ENCODE measurements around the gene CNTFR.

CNTFR gene

DNA sequence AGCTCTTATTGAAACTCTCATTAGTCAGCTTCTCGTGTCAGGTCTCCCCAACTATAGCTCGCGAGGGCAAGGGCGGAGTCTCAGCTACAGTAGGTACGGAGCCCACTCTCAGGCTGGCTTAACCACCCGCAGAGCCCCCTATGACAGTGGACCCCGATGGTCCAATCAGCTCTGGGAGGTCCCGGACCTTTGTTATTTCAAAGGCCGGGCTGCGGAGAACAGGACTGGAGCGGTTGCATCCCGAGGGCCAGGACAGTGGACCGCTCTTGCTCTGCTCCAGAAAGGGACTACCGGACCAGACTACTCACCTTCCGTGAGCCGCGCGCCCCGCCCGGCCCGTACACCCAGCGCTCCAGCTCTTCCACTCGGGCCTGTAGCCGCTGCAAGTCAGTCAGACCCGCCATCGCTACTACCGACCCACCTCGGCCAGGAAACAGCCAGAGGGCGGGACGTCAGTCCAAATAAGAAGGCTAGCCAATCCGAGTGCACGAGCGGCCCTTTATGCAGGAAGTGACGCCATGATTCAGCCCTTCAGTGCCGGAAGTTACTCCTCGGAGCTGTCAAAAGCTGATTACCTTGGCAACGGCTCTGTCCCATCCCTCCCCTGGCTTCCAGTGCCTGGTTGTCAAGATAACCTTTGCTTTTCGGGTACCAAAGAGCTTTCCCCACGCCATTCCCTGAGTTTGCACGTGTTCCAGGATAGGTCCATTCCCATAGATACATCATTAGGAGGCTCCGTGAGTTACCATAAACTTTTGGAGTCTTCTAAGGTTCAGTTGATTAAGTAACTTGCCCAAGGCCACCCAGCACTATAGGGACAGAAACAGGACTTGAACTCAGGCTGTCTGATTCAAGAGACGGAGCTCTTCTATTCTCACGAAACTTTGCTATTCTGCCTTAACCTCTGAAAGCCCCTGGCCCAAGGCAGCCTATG lies 30.8 kb upstream of the CNTFR start, which contains the start of gene DCTN3:
Gene DCTN3 (minus strand): TSS at position 435 of the 934 bp plus-strand sequence. CDS start 31 bp downstream, at position 404.
- DNase-seq (ENCODE audit: low read depth) = peak; percentile 83

DNA sequence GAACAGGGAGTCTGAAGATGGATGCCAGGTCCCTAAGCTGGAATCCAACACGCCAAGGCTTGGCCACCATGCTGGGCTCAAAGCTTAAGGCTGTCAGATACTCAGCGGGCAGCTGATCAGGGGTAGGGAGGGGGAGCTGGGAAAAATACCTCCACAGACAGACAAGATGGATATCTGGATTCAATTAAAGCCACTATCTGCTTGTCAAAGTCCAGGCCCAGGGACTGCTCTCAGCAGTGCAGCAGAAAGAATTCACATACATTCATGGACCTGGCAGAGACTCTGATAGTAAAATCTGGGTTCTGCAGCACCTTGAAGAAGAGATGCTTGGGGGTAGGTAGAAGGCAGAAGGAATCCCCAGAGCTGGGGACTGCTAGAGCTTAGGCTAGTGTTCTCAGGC lies 25.6 kb upstream of the CNTFR start:
- no peak for DNase-seq (ENCODE audit: low read depth)

- peak; percentile 67 for DNase-seq (ENCODE audit: low read depth)
These were observed 23.4 kb upstream of the CNTFR start for GRCh38 chr9:34612788-34613390.

DNA sequence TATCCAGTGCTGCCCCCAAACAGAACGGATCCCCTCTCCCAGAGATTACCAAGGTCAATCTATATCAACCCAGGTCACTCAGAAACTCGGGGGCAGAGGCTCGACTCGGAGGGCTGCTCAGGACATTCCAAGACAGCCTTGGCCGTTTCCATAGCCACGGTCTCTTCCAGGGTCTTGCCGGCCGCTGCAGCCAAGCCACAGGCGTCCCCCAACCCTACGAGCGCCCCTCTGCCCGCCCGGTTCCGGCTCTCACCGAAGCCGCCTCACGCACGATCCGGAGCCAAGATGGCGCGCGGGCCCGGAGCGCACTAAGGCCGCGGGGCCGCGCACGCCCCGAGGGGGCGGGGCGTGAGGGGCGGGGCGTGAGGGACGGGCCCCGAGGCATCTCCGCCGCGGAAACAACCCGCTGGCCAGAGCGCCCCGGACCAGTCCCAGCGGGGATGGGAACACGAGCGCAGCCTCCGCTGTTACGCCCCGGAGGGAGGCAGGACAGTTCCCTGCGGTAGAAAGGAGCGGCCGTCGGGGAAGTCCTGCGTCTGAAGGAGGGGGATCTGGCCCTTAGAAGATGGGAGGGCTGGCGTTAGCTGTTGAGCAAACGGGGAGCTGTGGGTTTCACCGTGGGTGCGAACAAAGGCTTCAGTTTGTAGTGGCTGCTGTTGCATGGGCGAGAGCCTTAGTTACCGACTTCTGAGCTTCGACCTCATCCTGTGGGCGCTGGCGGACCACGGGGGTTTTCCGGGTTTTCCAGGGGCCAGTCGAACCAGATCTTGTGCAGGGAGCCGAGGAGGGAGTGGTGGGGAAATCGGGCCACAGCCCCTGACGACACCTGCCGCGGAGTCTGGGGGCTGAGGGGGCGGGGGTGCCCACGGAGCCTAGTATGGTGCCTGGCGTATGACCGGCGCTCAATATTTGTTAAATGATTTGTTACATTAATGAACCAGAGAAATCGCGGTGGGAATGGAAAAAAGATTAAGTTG lies 22.6 kb upstream of the CNTFR start, which contains the start of gene RPP25L:
Gene RPP25L (minus strand): TSS at position 287 of the 977 bp plus-strand sequence. CDS start 801 bp downstream, outside the sequence.
- DNase-seq (ENCODE audit: low read depth) = peak; percentile 68

DNA sequence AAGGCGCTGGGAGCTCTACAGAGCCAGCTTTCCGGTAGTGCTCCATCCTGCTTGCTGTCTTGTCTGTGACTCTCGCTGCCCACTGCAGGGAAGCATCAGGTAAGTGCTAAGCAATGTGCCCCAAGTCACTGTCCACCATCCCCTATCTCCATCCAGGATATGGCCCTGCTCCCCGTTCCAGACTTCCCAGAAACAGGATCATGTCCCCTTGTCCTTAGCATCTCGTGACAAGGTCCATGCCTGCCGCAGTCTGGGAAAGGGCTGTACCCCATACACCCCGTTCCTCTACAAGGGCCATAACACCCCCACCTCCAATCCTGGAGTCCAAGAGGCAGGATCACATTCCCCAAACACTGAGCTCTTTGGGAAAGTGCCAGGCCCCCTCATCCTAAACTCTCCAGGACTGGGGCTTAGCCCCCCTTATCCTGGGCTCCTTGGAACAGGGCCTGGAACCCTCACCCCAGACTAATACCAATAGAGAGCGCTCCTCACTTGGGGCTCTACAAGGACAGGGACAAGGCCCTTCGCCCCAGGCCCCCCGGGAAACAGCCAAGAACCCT lies 21.8 kb upstream of the CNTFR start:
- no peak for DNase-seq (ENCODE audit: low read depth)

- DNase-seq (ENCODE audit: low read depth) = no peak
These were observed 21.1 kb upstream of the CNTFR start for GRCh38 chr9:34610434-34611206.

GRCh38 chr9:34607331-34607730 lies 17.8 kb upstream of the CNTFR start:
- no peak for DNase-seq (ENCODE audit: low read depth)

DNA sequence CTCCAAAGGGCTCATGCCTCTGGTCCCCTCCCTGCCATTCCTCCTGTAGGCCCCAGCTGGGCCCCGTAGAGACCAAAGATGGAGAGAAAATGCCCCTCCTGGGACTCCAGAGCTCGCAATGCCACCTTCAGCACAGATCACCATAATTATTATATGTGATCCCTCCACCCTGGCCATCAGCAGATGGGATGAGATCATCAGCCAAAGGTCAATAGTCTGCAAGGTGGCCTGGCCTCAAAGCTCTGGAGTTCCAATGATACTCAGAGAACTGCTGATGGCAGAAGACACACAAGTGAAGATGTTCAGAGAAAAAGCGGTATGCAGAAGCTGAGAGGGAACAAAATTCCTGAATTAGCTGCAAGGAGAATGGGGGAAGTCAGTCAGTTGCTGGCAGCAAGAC lies 17.4 kb upstream of the CNTFR start:
- no peak for DNase-seq (ENCODE audit: low read depth)

DNA sequence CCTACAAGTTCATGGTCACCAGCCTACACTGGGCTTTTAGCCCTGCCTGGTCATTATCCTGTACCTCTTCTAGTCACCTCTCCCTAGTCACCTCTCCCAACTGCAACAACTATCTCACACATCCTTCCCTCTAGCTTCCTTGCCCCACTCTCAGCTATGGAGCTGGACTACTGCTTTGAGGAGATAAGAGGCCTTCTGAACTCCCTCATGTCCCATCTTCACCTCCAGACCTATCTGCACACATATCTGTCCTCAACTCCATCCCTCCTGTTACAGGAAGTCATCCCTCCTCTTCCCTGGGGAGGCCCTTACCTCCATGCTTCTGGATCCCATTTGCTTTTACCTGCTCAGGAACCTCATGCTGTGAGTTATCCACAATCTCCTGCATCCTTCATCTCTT lies 16.7 kb upstream of the CNTFR start:
- DNase-seq (ENCODE audit: low read depth) = no peak

DNA sequence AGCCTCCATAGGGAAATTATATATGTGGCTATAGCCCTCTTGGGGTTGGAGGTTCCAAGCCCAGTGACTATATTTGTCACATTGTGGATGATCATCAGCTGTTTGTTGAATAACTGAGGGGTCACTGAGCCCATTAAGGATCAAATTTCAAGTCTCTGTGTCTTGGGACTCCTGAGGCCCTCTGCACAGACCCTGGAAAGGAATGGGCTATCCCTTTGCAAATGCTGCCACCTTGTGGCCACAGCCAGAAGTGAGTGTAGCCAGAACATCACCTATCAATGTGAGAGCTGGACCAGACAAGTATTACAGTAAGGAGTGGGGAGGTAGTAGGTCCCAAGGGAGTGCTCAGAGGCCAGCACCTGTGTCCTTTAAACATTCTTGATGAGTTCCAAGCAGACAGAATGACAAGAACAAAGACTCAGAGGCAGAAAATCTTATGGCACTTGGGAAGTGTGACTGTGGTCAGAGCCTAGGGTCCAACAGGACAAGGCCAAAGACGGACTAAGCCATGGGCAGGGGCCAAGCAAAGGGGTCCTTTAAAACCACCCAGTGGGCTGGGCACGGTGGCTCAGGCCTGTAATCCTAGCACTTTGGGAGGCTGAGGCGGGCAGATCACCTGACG lies 14.2 kb upstream of the CNTFR start:
- peak; percentile 76 for DNase-seq (ENCODE audit: low read depth)

GRCh38 chr9:34601937-34602573 lies 12.5 kb upstream of the CNTFR start:
- no peak for DNase-seq (ENCODE audit: low read depth)

DNA sequence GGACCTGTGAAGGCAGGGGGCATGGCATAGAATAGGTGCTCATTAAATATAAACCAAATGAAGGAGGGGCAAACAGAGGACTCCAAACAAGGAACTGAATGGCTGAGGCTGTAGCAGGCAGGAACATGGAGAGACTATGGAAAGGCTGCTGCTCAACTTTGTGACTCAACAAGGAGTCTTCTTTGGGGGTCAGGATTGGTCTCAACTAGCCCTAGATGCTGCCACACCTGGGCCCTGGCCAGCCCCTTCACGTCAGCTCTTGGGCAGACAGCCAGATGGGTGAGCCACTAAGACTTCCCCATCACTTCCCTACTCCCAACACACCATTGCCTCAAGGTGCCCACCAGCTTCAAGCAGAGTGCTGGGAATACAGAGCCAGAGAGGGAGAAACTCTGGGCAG lies 11.4 kb upstream of the CNTFR start:
- DNase-seq (ENCODE audit: low read depth) = no peak

DNA sequence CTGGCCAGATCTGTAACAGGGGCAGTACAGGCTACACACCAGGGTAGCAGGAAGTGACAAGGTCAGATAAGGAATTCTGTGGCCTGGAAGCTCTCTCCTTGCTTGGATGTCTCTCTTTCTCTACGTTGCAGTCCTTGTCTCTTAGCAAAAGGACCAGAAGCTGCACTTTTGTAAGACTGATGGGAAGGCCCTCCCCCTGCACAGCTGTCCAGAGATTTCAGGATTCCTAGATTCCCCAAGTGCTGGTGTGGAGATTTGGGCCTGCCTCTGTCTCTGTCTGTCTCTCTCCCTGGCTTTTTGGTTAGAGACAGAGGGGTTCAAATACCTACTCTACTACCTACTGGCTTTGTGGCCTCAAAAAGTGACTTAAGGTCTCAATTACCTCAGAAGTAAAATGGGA lies 10.0 kb upstream of the CNTFR start:
- no peak for DNase-seq (ENCODE audit: low read depth)

GRCh38 chr9:34594177-34594576 lies 4.7 kb upstream of the CNTFR start:
- no peak for DNase-seq (ENCODE audit: low read depth)

- no peak for DNase-seq (ENCODE audit: low read depth)
These were observed 3.5 kb upstream of the CNTFR start for GRCh38 chr9:34592895-34593601.

- DNase-seq (ENCODE audit: low read depth) = no peak
These were observed 2.7 kb upstream of the CNTFR start for GRCh38 chr9:34591917-34592866.

- DNase-seq (ENCODE audit: low read depth) = peak; percentile 66
These were observed 1.9 kb upstream of the CNTFR start for GRCh38 chr9:34591248-34591916.
